GM23338 (cell line): ENCODE data around the gene RASIP1. TPM values are rescaled to one million over a fixed set of nuclear protein-coding genes. Genes with fewer than 3 reads are reported as not detected.

Experiments
- ATAC-seq: fragments of 200-7000 bp; cut with Tn5 transposase; 3 replicates; pipeline ENCODE4 v1.9.1; 2020
- DNase-seq: peaks from one replicate; pipeline ENCODE4 v3.0.0-alpha.2; 2015; ENCODE audit warnings: low spot score
- H2AFZ ChIP-seq: fragments of 200-600 bp; sonication (generic); 2 replicates; pipeline ENCODE4 v1.8.0; 2016; ENCODE audit warnings: antibody characterized with exemption, mild to moderate bottlenecking, moderate library complexity
- H3F3A ChIP-seq: fragments of 200-600 bp; sonication (generic); replicated peaks from 2 replicates; pipeline ENCODE4 v1.8.0; 2017; ENCODE audit warnings: antibody characterized with exemption, mixed run types, low read depth
- H3K27ac ChIP-seq: fragments of 200-600 bp; sonication (generic); 2 replicates; pipeline ENCODE4 v1.6.1; 2016; ENCODE audit warnings: low read depth
- H3K27me3 ChIP-seq: fragments of 200-600 bp; sonication (generic); 2 replicates; pipeline ENCODE4 v1.8.0; 2016; ENCODE audit warnings: mild to moderate bottlenecking, mixed run types, moderate library complexity; ENCODE audit not compliant: insufficient read depth
- H3K36me3 ChIP-seq: fragments of 200-600 bp; sonication (generic); 2 replicates; pipeline ENCODE4 v1.8.0; 2016; ENCODE audit warnings: mild to moderate bottlenecking; ENCODE audit not compliant: insufficient read depth
- H3K4me1 ChIP-seq: fragments of 200-600 bp; sonication (generic); 2 replicates; pipeline ENCODE4 v1.8.0; 2016; ENCODE audit warnings: mild to moderate bottlenecking, moderate library complexity; ENCODE audit not compliant: insufficient read depth
- H3K4me2 ChIP-seq: fragments of 200-600 bp; sonication (generic); 2 replicates; pipeline ENCODE4 v1.7.1; 2017; ENCODE audit warnings: mixed run types
- H3K4me3 ChIP-seq: fragments of 200-600 bp; sonication (generic); 2 replicates; pipeline ENCODE4 v1.6.1; 2016; ENCODE audit warnings: mixed run types
- H3K79me2 ChIP-seq: fragments of 200-600 bp; sonication (generic); replicated peaks from 2 replicates; pipeline ENCODE4 v1.8.0; 2017; ENCODE audit warnings: mild to moderate bottlenecking; ENCODE audit not compliant: insufficient read depth
- H3K9me2 ChIP-seq: fragments of 200-600 bp; sonication (generic); 2 replicates; pipeline ENCODE4 v1.8.0; 2017; ENCODE audit not compliant: insufficient read depth
- H4K20me1 ChIP-seq: fragments of 200-600 bp; sonication (generic); replicated peaks from 2 replicates; pipeline ENCODE4 v1.8.0; 2017; ENCODE audit warnings: mild to moderate bottlenecking; ENCODE audit not compliant: insufficient read depth
- H3K27ac Mint-ChIP-seq: 2 replicates; pipeline ENCODE4 v1.8.0; 2020; ENCODE audit warnings: inconsistent platforms, mild to moderate bottlenecking, moderate library complexity, mixed read lengths
- H3K27me3 Mint-ChIP-seq: 3 replicates; pipeline ENCODE4 v1.8.0; 2022; ENCODE audit warnings: low read depth, mild to moderate bottlenecking, moderate library complexity, mixed read lengths, inconsistent platforms; ENCODE audit not compliant: insufficient read depth, poor library complexity
- H3K36me3 Mint-ChIP-seq: 3 replicates; pipeline ENCODE4 v1.8.0; 2021; ENCODE audit warnings: low read depth, mild to moderate bottlenecking, inconsistent platforms, moderate library complexity, mixed read lengths
- H3K4me1 Mint-ChIP-seq: 3 replicates; pipeline ENCODE4 v1.8.0; 2020; ENCODE audit warnings: mild to moderate bottlenecking, inconsistent platforms, mixed read lengths
- H3K4me3 Mint-ChIP-seq: 3 replicates; pipeline ENCODE4 v1.8.0; 2021; ENCODE audit warnings: moderate library complexity, mild to moderate bottlenecking, inconsistent platforms, mixed read lengths
- H3K9me3 Mint-ChIP-seq: 3 replicates; pipeline ENCODE4 v1.8.0; 2020; ENCODE audit warnings: moderate library complexity, mild to moderate bottlenecking, inconsistent platforms, mixed read lengths
- CTCF ChIP-seq, 2 experiments: fragments of 200-600 bp in 1 of 2; sonication (generic) in 1 of 2; conservative IDR thresholded peaks; 2 replicates each; pipeline versions ENCODE4 v1.5.1 to v1.6.1; 2016 to 2017; ENCODE audit warnings: antibody characterized with exemption in 2 of 2, low read depth in 2 of 2, mild to moderate bottlenecking in 2 of 2, moderate library complexity in 1 of 2
- EZH2 ChIP-seq: fragments of 200-600 bp; sonication (generic); IDR thresholded peaks from one replicate; pipeline ENCODE4 v1.8.0; 2017; ENCODE audit warnings: antibody characterized with exemption, mild to moderate bottlenecking, low read depth; ENCODE audit not compliant: unreplicated experiment
- EZH2phosphoT487 ChIP-seq: fragments of 200-600 bp; sonication (generic); IDR thresholded peaks from one replicate; pipeline ENCODE4 v1.8.1; 2018; ENCODE audit warnings: antibody characterized with exemption; ENCODE audit not compliant: unreplicated experiment
- JUNB ChIP-seq: IDR thresholded peaks from one replicate; pipeline ENCODE4 v1.6.1; 2016; ENCODE audit warnings: antibody characterized with exemption; ENCODE audit not compliant: unreplicated experiment
- NANOG ChIP-seq: IDR thresholded peaks from 2 replicates; pipeline ENCODE4 v1.6.1; 2016; ENCODE audit warnings: antibody characterized with exemption, borderline replicate concordance
- POLR2AphosphoS5 ChIP-seq: IDR thresholded peaks from 2 replicates; pipeline ENCODE4 v1.6.1; 2016; ENCODE audit warnings: antibody characterized with exemption, low read depth
- REST ChIP-seq: IDR thresholded peaks from one replicate; pipeline ENCODE4 v1.6.1; 2018; ENCODE audit warnings: antibody characterized with exemption; ENCODE audit not compliant: unreplicated experiment
- ZNF114 ChIP-seq: fragments of 250-450 bp; sonication (Bioruptor Pico); IDR thresholded peaks from 2 replicates; pipeline ENCODE4 v1.5.0; 2020; ENCODE audit warnings: mild to moderate bottlenecking, moderate library complexity
- ZNF462 ChIP-seq: fragments of 250-450 bp; sonication (Bioruptor Pico); IDR thresholded peaks from 2 replicates; pipeline ENCODE4 v1.5.0; 2020; ENCODE audit warnings: mild to moderate bottlenecking, moderate library complexity
- polyA plus RNA-seq: library from polyadenylated mRNA; unstranded; fragments of >200 nt; fragmentation: Nextera tagmentation; extraction: Ambion mirVana; gene quantifications from 2 replicates; pipeline ENCODE4 v1.2.1, GENCODE V29; 2016
- total RNA-seq: library from RNA; depleted of rRNA; stranded (reverse); fragments of >200 nt; shearing (Covaris generic); gene quantifications from 2 replicates; pipeline ENCODE4 v1.2.3, GENCODE V29; 2014
- TF ChIP-seq, protein P1 (sequence below): IDR thresholded peaks from 2 replicates; pipeline ENCODE4 v1.6.1; 2016; ENCODE audit warnings: antibody characterized with exemption

Gene RASIP1
- total and polyA plus RNA-seq, 2 experiments from 2014 or later = 9.2 to 14.8 TPM

GRCh38 chr19:48676887-48677286, 63.5 kb downstream of the RASIP1 start:
- Histone ChIP-seq H3K4me2 (no peak overlapping the region), H3F3A (no peaks in the 10 kb centered on the region), H4K20me1 (no peaks in the 10 kb centered on the region), H3K9me2 (no peaks in the 10 kb centered on the region), H3K4me1 (peaks cover 23% of the 10 kb centered on the region), H3K79me2 (no peaks in the 10 kb centered on the region), H2AFZ (no peak overlapping the region), H3K36me3 (no peaks in the 10 kb centered on the region), H3K27me3 (no peaks in the 10 kb centered on the region), H3K27ac (no peak overlapping the region), H3K4me3 (no peak overlapping the region)
- H3K27ac Mint-ChIP-seq = no peak overlapping the region
- H3K27me3 Mint-ChIP-seq = peaks cover 23% of the 10 kb centered on the region
- H3K4me1 Mint-ChIP-seq = peaks cover 28% of the 10 kb centered on the region
- no peaks in the 10 kb centered on the region for H3K36me3 Mint-ChIP-seq
- H3K9me3 Mint-ChIP-seq = no peaks in the 10 kb centered on the region
- TF ChIP-seq EZH2 (no peak), EZH2phosphoT487 (no peak), NANOG (no peak)
- ATAC-seq = no peak
- H3K4me3 Mint-ChIP-seq = no peak overlapping the region
- no peak for DNase-seq

DNA sequence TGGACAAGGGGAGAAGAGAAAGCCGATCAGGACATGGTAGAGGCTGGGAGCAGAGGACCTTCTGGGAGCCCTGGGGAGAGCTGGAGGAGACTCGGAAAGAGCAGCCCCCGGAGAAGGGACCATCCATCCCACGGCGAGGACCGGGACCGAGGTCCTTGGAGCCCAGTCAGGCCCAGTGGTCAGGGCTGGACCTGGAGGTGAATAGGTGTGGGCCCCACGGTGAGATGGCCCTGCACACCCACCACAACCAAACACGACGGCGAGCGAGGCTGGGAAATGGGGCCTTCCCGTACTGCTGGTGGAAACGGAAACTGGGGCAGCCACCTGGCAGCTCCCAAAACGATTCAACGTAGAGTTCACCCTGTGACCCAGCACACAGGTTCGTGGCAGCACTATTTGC, 63.9 kb downstream of the RASIP1 start:
- no peak for DNase-seq
- no peak for ATAC-seq
- Mint-ChIP-seq H3K27ac (no peak overlapping the region), H3K4me3 (no peak overlapping the region), H3K4me1 (peaks cover 28% of the 10 kb centered on the region), H3K36me3 (no peaks in the 10 kb centered on the region), H3K27me3 (peaks cover 23% of the 10 kb centered on the region), H3K9me3 (no peaks in the 10 kb centered on the region)
- H3K79me2 ChIP-seq = no peaks in the 10 kb centered on the region
- no peak overlapping the region for H3K27ac ChIP-seq
- no peaks in the 10 kb centered on the region for H3K36me3 ChIP-seq
- H3K27me3 ChIP-seq = no peaks in the 10 kb centered on the region
- H3K4me3 ChIP-seq = no peak overlapping the region
- H3K4me2 ChIP-seq = no peak overlapping the region
- H3K9me2 ChIP-seq = no peaks in the 10 kb centered on the region
- peaks cover 23% of the 10 kb centered on the region for H3K4me1 ChIP-seq
- H4K20me1 ChIP-seq = no peaks in the 10 kb centered on the region
- H2AFZ ChIP-seq = no peak overlapping the region
- no peaks in the 10 kb centered on the region for H3F3A ChIP-seq
- TF ChIP-seq POLR2AphosphoS5 = no peak
- TF ChIP-seq ZNF462 = no peak
- TF ChIP-seq CTCF (conservative IDR thresholded peaks at IDR 0.05; ENCODE audit: low read depth in 2 of 2) = no peak
- TF ChIP-seq, protein P1, sequence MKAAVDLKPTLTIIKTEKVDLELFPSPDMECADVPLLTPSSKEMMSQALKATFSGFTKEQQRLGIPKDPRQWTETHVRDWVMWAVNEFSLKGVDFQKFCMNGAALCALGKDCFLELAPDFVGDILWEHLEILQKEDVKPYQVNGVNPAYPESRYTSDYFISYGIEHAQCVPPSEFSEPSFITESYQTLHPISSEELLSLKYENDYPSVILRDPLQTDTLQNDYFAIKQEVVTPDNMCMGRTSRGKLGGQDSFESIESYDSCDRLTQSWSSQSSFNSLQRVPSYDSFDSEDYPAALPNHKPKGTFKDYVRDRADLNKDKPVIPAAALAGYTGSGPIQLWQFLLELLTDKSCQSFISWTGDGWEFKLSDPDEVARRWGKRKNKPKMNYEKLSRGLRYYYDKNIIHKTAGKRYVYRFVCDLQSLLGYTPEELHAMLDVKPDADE = no peak
- TF ChIP-seq EZH2 = no peak
- no peak for TF ChIP-seq NANOG
- no peak for TF ChIP-seq JUNB
- TF ChIP-seq REST = no peak
- no peak for TF ChIP-seq ZNF114 (CRISPR knock-in tag)
